C4-2B (cell line): ENCODE measurements around the gene TMEM213.

Source experiments
- ZFX ChIP-seq: fragments of 450-650 bp; IDR thresholded peaks from 2 replicates; pipeline ENCODE4 v1.6.1; 2017
- TF ChIP-seq, protein P1 (sequence below): fragments of 450-650 bp; conservative IDR thresholded peaks from 2 replicates; pipeline ENCODE4 v1.5.1; 2017; ENCODE audit warnings: mild to moderate bottlenecking

DNA sequence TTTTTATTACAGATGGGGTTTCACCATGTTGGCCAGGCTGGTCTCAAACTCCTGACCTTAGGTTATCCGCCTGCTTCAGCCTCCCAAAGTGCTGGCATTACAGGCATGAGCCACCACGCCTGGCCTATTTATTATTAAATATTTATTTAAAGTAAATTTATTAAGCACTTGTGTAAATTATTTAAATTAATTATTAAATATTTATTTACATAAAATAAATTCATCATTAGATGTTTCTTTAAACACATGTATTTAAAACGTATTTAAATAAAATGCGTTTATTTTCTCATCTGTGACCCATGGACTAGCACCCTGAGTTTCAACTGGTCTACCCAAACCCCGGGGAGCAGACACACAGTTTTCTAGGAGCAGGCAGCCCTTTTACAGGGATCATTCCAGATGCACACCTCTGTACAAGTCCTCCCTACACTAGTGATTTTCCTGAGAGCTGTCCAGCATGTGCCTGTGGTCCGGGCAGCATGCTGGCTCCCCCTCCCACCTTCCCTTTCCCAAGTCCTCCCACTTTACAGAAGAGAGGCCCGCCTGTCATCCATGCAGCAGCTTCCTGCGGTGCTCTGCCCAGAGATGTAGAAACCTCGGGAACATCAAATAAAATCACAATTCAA lies 89.4 kb downstream of the TMEM213 start:
- TF ChIP-seq, protein P1, sequence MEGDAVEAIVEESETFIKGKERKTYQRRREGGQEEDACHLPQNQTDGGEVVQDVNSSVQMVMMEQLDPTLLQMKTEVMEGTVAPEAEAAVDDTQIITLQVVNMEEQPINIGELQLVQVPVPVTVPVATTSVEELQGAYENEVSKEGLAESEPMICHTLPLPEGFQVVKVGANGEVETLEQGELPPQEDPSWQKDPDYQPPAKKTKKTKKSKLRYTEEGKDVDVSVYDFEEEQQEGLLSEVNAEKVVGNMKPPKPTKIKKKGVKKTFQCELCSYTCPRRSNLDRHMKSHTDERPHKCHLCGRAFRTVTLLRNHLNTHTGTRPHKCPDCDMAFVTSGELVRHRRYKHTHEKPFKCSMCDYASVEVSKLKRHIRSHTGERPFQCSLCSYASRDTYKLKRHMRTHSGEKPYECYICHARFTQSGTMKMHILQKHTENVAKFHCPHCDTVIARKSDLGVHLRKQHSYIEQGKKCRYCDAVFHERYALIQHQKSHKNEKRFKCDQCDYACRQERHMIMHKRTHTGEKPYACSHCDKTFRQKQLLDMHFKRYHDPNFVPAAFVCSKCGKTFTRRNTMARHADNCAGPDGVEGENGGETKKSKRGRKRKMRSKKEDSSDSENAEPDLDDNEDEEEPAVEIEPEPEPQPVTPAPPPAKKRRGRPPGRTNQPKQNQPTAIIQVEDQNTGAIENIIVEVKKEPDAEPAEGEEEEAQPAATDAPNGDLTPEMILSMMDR, result no peak
- no peak for TF ChIP-seq ZFX
